ACC112 (cell line): ENCODE data around the gene TSPAN18.

Experiments
- H2AFZ ChIP-seq: fragments of 200-600 bp; sonication (generic); one replicate; pipeline ENCODE4 v1.6.0; 2017; ENCODE audit warnings: antibody characterized with exemption, low read length; ENCODE audit not compliant: unreplicated experiment
- H3K27ac ChIP-seq: fragments of 200-600 bp; sonication (generic); 2 replicates; pipeline ENCODE4 v1.5.1; 2014; ENCODE audit warnings: low read depth, mild to moderate bottlenecking, antibody characterized with exemption, low read length, moderate library complexity
- H3K27me3 ChIP-seq: fragments of 200-600 bp; sonication (generic); 2 replicates; pipeline ENCODE4 v1.6.1; 2014; ENCODE audit warnings: mild to moderate bottlenecking, antibody characterized with exemption, low read length, moderate library complexity, mixed read lengths; ENCODE audit not compliant: insufficient read depth
- H3K36me3 ChIP-seq: fragments of 200-600 bp; sonication (generic); 2 replicates; pipeline ENCODE4 v1.6.1; 2016; ENCODE audit warnings: mild to moderate bottlenecking, antibody characterized with exemption, low read length, moderate library complexity, mixed read lengths; ENCODE audit not compliant: insufficient read depth
- H3K4me1 ChIP-seq: fragments of 200-600 bp; sonication (generic); one replicate; pipeline ENCODE4 v1.6.1; 2016; ENCODE audit warnings: low read length, mixed read lengths; ENCODE audit not compliant: insufficient read depth, unreplicated experiment, control insufficient read depth
- H3K4me3 ChIP-seq: fragments of 200-600 bp; sonication (generic); 2 replicates; pipeline ENCODE4 v1.5.1; 2014; ENCODE audit warnings: mild to moderate bottlenecking, low read depth, low read length
- H3K79me2 ChIP-seq: fragments of 200-600 bp; sonication (generic); one replicate; pipeline ENCODE4 v1.6.0; 2016; ENCODE audit warnings: low read length; ENCODE audit not compliant: control insufficient read depth, unreplicated experiment, insufficient read depth

The TSPAN18 gene

GRCh38 chr11:44787070-44787469 lies 60.3 kb downstream of the TSPAN18 start:
- Histone ChIP-seq H3K36me3 (no peaks in the 10 kb centered on the region), H3K27me3 (peaks cover 2% of the 10 kb centered on the region; the same call in 1 of the 2 replicates), H3K27ac (no peak overlapping the region)

GRCh38 chr11:44787981-44788380 lies 61.2 kb downstream of the TSPAN18 start:
- no peak overlapping the region for H3K27ac ChIP-seq
- no peak overlapping the region for H2AFZ ChIP-seq
- H3K27me3 ChIP-seq: peaks cover 4% of the 10 kb centered on the region
- H3K4me1 ChIP-seq: peaks cover 8% of the 10 kb centered on the region
- no peak overlapping the region for H3K4me3 ChIP-seq
- no peaks in the 10 kb centered on the region for H3K79me2 ChIP-seq
- no peaks in the 10 kb centered on the region for H3K36me3 ChIP-seq

More at GRCh38 chr11:44787070-44787469, 60.3 kb downstream of the TSPAN18 start:
- peaks cover 8% of the 10 kb centered on the region for H3K4me1 ChIP-seq
- no peak overlapping the region for H3K4me3 ChIP-seq
- no peaks in the 10 kb centered on the region for H3K79me2 ChIP-seq
- H2AFZ ChIP-seq: no peak overlapping the region

GRCh38 chr11:44788536-44789261 lies 61.9 kb downstream of the TSPAN18 start:
- peaks cover 8% of the 10 kb centered on the region for H3K4me1 ChIP-seq
- H2AFZ ChIP-seq: no peak overlapping the region
- no peaks in the 10 kb centered on the region for H3K36me3 ChIP-seq
- no peak overlapping the region for H3K27ac ChIP-seq
- H3K4me3 ChIP-seq: no peak overlapping the region
- peaks cover 11% of the 10 kb centered on the region for H3K27me3 ChIP-seq
- H3K79me2 ChIP-seq: no peaks in the 10 kb centered on the region

GRCh38 chr11:44789496-44789895 lies 62.7 kb downstream of the TSPAN18 start:
- no peaks in the 10 kb centered on the region for H3K36me3 ChIP-seq

GRCh38 chr11:44790211-44790610 lies 63.4 kb downstream of the TSPAN18 start:
- H3K4me3 ChIP-seq: no peak overlapping the region

More at GRCh38 chr11:44789496-44789895, 62.7 kb downstream of the TSPAN18 start:
- no peaks in the 10 kb centered on the region for H3K79me2 ChIP-seq
- peaks cover 8% of the 10 kb centered on the region for H3K4me1 ChIP-seq
- H2AFZ ChIP-seq: no peak overlapping the region
- no peak overlapping the region for H3K27ac ChIP-seq
- H3K27me3 ChIP-seq: peaks cover 19% of the 10 kb centered on the region
- no peak overlapping the region for H3K4me3 ChIP-seq

GRCh38 chr11:44791316-44791925 lies 64.7 kb downstream of the TSPAN18 start:
- H3K27ac ChIP-seq: no peak overlapping the region

More at GRCh38 chr11:44790211-44790610, 63.4 kb downstream of the TSPAN18 start:
- H3K27ac ChIP-seq: no peak overlapping the region
- H3K4me1 ChIP-seq: peaks cover 8% of the 10 kb centered on the region
- peaks cover 19% of the 10 kb centered on the region for H3K27me3 ChIP-seq
- H2AFZ ChIP-seq: no peak overlapping the region
- no peaks in the 10 kb centered on the region for H3K79me2 ChIP-seq
- H3K36me3 ChIP-seq: no peaks in the 10 kb centered on the region

GRCh38 chr11:44792171-44792570 lies 65.4 kb downstream of the TSPAN18 start:
- Histone ChIP-seq H3K27ac (no peak overlapping the region), H3K4me1 (peaks cover 8% of the 10 kb centered on the region), H2AFZ (no peak overlapping the region), H3K27me3 (peaks cover 32% of the 10 kb centered on the region), H3K36me3 (no peaks in the 10 kb centered on the region), H3K4me3 (no peak overlapping the region), H3K79me2 (no peaks in the 10 kb centered on the region)

More at GRCh38 chr11:44791316-44791925, 64.7 kb downstream of the TSPAN18 start:
- Histone ChIP-seq H3K79me2 (no peaks in the 10 kb centered on the region), H3K27me3 (peaks cover 25% of the 10 kb centered on the region), H3K36me3 (no peaks in the 10 kb centered on the region), H3K4me1 (peaks cover 8% of the 10 kb centered on the region), H3K4me3 (no peak overlapping the region), H2AFZ (no peak overlapping the region)

GRCh38 chr11:44793350-44794090 lies 66.8 kb downstream of the TSPAN18 start:
- Histone ChIP-seq H3K27ac (no peak overlapping the region), H3K4me1 (peaks cover 8% of the 10 kb centered on the region)

GRCh38 chr11:44795803-44796535 lies 69.2 kb downstream of the TSPAN18 start:
- Histone ChIP-seq H3K27ac (no peak overlapping the region), H3K79me2 (no peaks in the 10 kb centered on the region), H3K4me1 (no peaks in the 10 kb centered on the region), H3K36me3 (no peaks in the 10 kb centered on the region), H2AFZ (no peak overlapping the region), H3K27me3 (peaks cover 59% of the 10 kb centered on the region), H3K4me3 (no peak overlapping the region)

More at GRCh38 chr11:44793350-44794090, 66.8 kb downstream of the TSPAN18 start:
- H3K4me3 ChIP-seq: no peak overlapping the region
- H3K79me2 ChIP-seq: no peaks in the 10 kb centered on the region
- no peak overlapping the region for H2AFZ ChIP-seq
- peaks cover 45% of the 10 kb centered on the region for H3K27me3 ChIP-seq
- no peaks in the 10 kb centered on the region for H3K36me3 ChIP-seq

- Histone ChIP-seq H3K79me2 (no peaks in the 10 kb centered on the region), H3K27ac (no peak overlapping the region), H3K36me3 (no peaks in the 10 kb centered on the region), H3K4me3 (no peak overlapping the region), H2AFZ (no peak overlapping the region), H3K27me3 (peaks cover 67% of the 10 kb centered on the region), H3K4me1 (no peaks in the 10 kb centered on the region)
Observed at GRCh38 chr11:44797051-44797450, 70.3 kb downstream of the TSPAN18 start.
